ENCODE measurements around the gene FBXO5.
"Not testable (repeated sequence)": the region's sequence is repeated elsewhere in the genome, so short reads cannot be mapped to it uniquely, and the experiment has no call there.

The FBXO5 gene

GRCh38 chr6:152985300-152985699, 2.5 kb upstream of the FBXO5 start:
- not testable (repeated sequence) for DNase-seq

- DNase-seq, result no peak
Measured at GRCh38 chr6:152984513-152984872, 1.7 kb upstream of the FBXO5 start.

GRCh38 chr6:152983637-152984512, 1.0 kb upstream of the FBXO5 start:
- peak; percentile 95 for DNase-seq

- no peak for DNase-seq
Measured at GRCh38 chr6:152981989-152982903, 595 bp downstream of the FBXO5 start.

GRCh38 chr6:152981219-152981618, 1.6 kb downstream of the FBXO5 start:
- no peak for DNase-seq

GRCh38 chr6:152980656-152981055, 2.2 kb downstream of the FBXO5 start:
- DNase-seq, result no peak

- DNase-seq, result no peak
Measured at GRCh38 chr6:152979116-152979515, 3.7 kb downstream of the FBXO5 start.

- DNase-seq, result no peak
Measured at GRCh38 chr6:152978058-152978457, 4.8 kb downstream of the FBXO5 start.

GRCh38 chr6:152977556-152977955, 5.3 kb downstream of the FBXO5 start:
- DNase-seq, result no peak

GRCh38 chr6:152976749-152977148, 6.1 kb downstream of the FBXO5 start:
- no peak for DNase-seq

- DNase-seq, result no peak
Measured at GRCh38 chr6:152975204-152975915, 7.5 kb downstream of the FBXO5 start.

- DNase-seq, result no peak
Measured at GRCh38 chr6:152973916-152974315, 8.9 kb downstream of the FBXO5 start.

- no peak for DNase-seq
Measured at GRCh38 chr6:152969688-152970418, 13.0 kb downstream of the FBXO5 start.

GRCh38 chr6:152966168-152966894, 16.5 kb downstream of the FBXO5 start:
- DNase-seq, result not testable (repeated sequence)

- DNase-seq, result no peak
Measured at GRCh38 chr6:152959333-152959732, 23.5 kb downstream of the FBXO5 start.

- DNase-seq, result no peak
Measured at GRCh38 chr6:152957796-152958195, 25.0 kb downstream of the FBXO5 start.

GRCh38 chr6:152954443-152954842, 28.4 kb downstream of the FBXO5 start:
- no peak for DNase-seq

- DNase-seq, result peak; percentile 45
Measured at GRCh38 chr6:152952866-152953509, 29.9 kb downstream of the FBXO5 start.

- no peak for DNase-seq
Measured at GRCh38 chr6:152952045-152952444, 30.8 kb downstream of the FBXO5 start.

GRCh38 chr6:152950240-152950639, 32.6 kb downstream of the FBXO5 start:
- DNase-seq, result no peak

GRCh38 chr6:152948150-152948768, 34.6 kb downstream of the FBXO5 start:
- peak; percentile 69 for DNase-seq

Measured in midbrain (tissue), 1 donor.